ENCODE measurements around the gene MTAP. TPM values are rescaled to one million over a fixed set of nuclear protein-coding genes. Genes with fewer than 3 reads are reported as not detected.

The MTAP gene
- total and polyA plus RNA-seq, 9 of the 15 experiments (the other 6 are each of a cell fraction or from before 2014, with no cell fraction given): 0.07 TPM; not detected in 8

DNA sequence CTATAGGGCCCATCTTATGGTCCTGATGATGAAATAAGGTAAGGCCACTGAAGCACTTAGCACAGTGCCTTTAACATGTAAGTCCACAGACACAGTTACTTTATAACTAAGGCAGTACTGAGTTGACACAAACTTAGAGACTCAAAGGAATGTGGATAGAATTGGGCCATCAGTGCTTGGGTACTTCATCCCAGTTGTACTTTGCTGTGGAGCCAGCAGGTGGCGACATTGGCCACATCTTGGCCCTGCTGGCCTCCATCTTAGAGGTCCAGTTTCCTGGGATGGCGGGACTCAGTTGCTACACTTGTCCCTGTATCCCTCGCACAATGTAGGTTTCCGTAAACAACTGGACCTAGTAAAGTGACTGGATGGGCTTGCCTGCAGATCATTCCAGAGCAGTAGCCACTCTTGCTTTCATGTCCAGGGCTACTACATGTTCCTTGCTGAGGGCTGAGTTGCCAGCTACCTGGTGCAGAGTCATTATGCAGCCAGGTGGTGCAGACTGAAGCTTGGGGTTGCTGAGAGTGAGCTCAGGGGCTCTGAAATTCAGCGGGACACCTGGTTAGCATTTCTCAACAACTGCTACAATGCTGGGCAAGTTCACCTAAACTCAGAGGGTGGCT, 10.6 kb downstream of the MTAP start:
- Histone ChIP-seq H3K79me2 (ENCODE audit: control insufficient read depth, insufficient read depth, low read length) (no peaks in the 10 kb centered on the region), H3K27ac (ENCODE audit: extremely low read depth, low read depth, low read length) (no peak overlapping the region), H3K4me3 (no peak overlapping the region), H3K9me3 (replicated peaks; ENCODE audit: control insufficient read depth, insufficient read depth, low read depth, low read length) (no peaks in the 10 kb centered on the region), H3K36me3 (ENCODE audit: control insufficient read depth, insufficient read depth, low read length) (no peaks in the 10 kb centered on the region), H3K9me1 (ENCODE audit: control insufficient read depth, insufficient read depth, low read length) (no peaks in the 10 kb centered on the region), H3K4me1 (replicated peaks in 1 of 2; ENCODE audit: control insufficient read depth in 2 of 2, insufficient read depth in 2 of 2, low read length in 2 of 2) (no peaks in the 10 kb centered on the region), H3K27me3 (ENCODE audit: control insufficient read depth in 2 of 2, insufficient read depth in 2 of 2, low read length in 2 of 2) (no peaks in the 10 kb centered on the region), H3K4me2 (ENCODE audit: insufficient read depth, low read length) (no peak overlapping the region), H2AFZ (ENCODE audit: low read depth, low read length) (no peak overlapping the region), H3K9ac (ENCODE audit: insufficient read depth in 1 of 2, low read depth in 2 of 2, low read length in 2 of 2) (no peak overlapping the region), H4K20me1 (replicated peaks; ENCODE audit: control insufficient read depth, insufficient read depth, low read length) (no peaks in the 10 kb centered on the region)
- ChIA-PET POLR2A (no interaction called here), CTCF (ENCODE audit: low intra/inter-chr PET ratio) (no interaction called here)
- no TSS peak for BruUV-seq (replicated peaks)
- no CpG with 5 or more reads among the region's 5 CpGs for WGBS (ENCODE audit: insufficient coverage, low coverage, missing lambda C conversion rate)
- in situ Hi-C loops (cut with MboI) (no loop called here), intact Hi-C loops (cut with micrococcal nuclease) (no loop called here)
- no peak for ATAC-seq
- no peak for DNase-seq (ENCODE audit: extremely low read depth in 1 of 4, low spot score in 3 of 4)
- no peak for FAIRE-seq
- TF ChIP-seq MEF2A (IDR thresholded peaks at IDR 0.05; ENCODE audit: control insufficient read depth, low read depth, low read length) (no peak), YY1 (IDR thresholded peaks at IDR 0.05; ENCODE audit: borderline replicate concordance in 1 of 3, control insufficient read depth in 1 of 3, extremely low read depth in 1 of 3, insufficient read depth in 3 of 3, insufficient read length in 1 of 3, insufficient replicate concordance in 2 of 3, low read depth in 1 of 3, low read length in 2 of 3) (peak in 1 of 3 experiments; percentile 55)

DNA sequence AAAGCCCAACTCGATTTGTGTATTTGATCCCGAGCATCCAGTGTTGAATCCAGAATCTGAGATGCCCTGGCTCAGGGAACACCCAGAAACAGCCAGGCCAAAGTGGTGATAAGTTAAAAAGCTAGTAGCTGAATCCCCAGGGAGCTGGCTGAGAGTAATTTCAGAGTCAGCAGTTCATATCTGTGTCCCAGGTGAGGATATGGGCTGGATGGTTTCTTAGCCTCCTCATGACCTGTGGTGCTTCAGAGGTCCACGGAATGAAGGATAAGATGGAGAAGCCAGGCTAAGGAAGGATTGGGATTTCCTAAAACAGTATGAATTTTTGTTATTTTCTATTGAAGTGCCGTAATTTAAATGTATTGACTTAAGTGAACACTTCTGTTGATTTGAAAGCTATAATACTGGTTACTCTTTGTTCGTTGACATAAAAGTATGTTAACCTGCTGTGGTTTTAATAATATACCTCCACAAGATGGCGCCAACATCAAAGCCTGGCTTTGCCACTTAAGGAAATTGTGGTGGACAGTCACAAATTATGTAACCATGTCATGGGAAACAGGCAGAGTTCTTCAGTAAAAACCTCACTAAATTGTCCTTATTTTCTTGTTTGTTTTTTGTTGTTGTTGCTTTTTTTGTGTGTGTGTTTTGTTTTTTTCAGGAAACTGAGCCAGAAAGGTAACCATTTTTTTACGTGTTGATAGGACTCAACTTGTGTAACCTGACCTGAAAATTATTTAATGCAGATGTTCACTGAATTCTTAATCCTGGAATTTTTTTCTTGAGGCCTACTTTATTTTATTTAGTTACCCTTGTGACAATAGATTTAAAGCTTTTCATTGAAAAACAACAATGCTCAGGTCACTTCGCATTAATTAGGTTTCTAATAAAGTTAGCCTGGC, 11.4 kb downstream of the MTAP start:
- BruUV-seq (replicated peaks): no TSS peak
- no peak overlapping the region for H3K9ac ChIP-seq (ENCODE audit: insufficient read depth in 1 of 2, low read depth in 2 of 2, low read length in 2 of 2)
- no peak for TF ChIP-seq SMAD1 (IDR thresholded peaks at IDR 0.05; ENCODE audit: low read depth, low read length, partially characterized antibody)
- TF ChIP-seq ZFP36 (IDR thresholded peaks at IDR 0.05; ENCODE audit: low read depth, low read length, partially characterized antibody): no peak
- TF ChIP-seq, protein P1, sequence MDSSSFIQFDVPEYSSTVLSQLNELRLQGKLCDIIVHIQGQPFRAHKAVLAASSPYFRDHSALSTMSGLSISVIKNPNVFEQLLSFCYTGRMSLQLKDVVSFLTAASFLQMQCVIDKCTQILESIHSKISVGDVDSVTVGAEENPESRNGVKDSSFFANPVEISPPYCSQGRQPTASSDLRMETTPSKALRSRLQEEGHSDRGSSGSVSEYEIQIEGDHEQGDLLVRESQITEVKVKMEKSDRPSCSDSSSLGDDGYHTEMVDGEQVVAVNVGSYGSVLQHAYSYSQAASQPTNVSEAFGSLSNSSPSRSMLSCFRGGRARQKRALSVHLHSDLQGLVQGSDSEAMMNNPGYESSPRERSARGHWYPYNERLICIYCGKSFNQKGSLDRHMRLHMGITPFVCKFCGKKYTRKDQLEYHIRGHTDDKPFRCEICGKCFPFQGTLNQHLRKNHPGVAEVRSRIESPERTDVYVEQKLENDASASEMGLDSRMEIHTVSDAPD (CRISPR knock-in tag; IDR thresholded peaks at IDR 0.05): no peak
- TF ChIP-seq ZNF134 (CRISPR knock-in tag; conservative IDR thresholded peaks at IDR 0.05): no peak
- no peak for TF ChIP-seq SIN3A (IDR thresholded peaks at IDR 0.05; ENCODE audit: borderline replicate concordance in 2 of 2, control insufficient read depth in 1 of 2, low read depth in 2 of 2, low read length in 2 of 2)

More for the DNA sequence above, 11.4 kb downstream of the MTAP start:
- Histone ChIP-seq H4K20me1 (replicated peaks; ENCODE audit: control insufficient read depth, insufficient read depth, low read length) (no peaks in the 10 kb centered on the region), H3K4me3 (no peak overlapping the region), H2AFZ (ENCODE audit: low read depth, low read length) (no peak overlapping the region), H3K4me1 (replicated peaks in 1 of 2; ENCODE audit: control insufficient read depth in 2 of 2, insufficient read depth in 2 of 2, low read length in 2 of 2) (no peaks in the 10 kb centered on the region), H3K79me2 (ENCODE audit: control insufficient read depth, insufficient read depth, low read length) (no peaks in the 10 kb centered on the region), H3K9me1 (ENCODE audit: control insufficient read depth, insufficient read depth, low read length) (no peaks in the 10 kb centered on the region), H3K4me2 (ENCODE audit: insufficient read depth, low read length) (no peak overlapping the region), H3K27ac (ENCODE audit: extremely low read depth, low read depth, low read length) (no peak overlapping the region), H3K9me3 (replicated peaks; ENCODE audit: control insufficient read depth, insufficient read depth, low read depth, low read length) (no peaks in the 10 kb centered on the region), H3K36me3 (ENCODE audit: control insufficient read depth, insufficient read depth, low read length) (no peaks in the 10 kb centered on the region), H3K27me3 (ENCODE audit: control insufficient read depth in 2 of 2, insufficient read depth in 2 of 2, low read length in 2 of 2) (no peaks in the 10 kb centered on the region)
- no CpG with 5 or more reads among the region's 8 CpGs for WGBS (ENCODE audit: insufficient coverage, low coverage, missing lambda C conversion rate)
- intact Hi-C loops (cut with micrococcal nuclease): no loop called here
- ChIA-PET POLR2A (no interaction called here), CTCF (ENCODE audit: low intra/inter-chr PET ratio) (no interaction called here)
- no peak for ATAC-seq
- in situ Hi-C loops (cut with MboI): no loop called here
- DNase-seq (ENCODE audit: extremely low read depth in 1 of 4, low spot score in 3 of 4): no peak
- FAIRE-seq: no peak
